ENCODE results near the gene LEP.

DNA sequence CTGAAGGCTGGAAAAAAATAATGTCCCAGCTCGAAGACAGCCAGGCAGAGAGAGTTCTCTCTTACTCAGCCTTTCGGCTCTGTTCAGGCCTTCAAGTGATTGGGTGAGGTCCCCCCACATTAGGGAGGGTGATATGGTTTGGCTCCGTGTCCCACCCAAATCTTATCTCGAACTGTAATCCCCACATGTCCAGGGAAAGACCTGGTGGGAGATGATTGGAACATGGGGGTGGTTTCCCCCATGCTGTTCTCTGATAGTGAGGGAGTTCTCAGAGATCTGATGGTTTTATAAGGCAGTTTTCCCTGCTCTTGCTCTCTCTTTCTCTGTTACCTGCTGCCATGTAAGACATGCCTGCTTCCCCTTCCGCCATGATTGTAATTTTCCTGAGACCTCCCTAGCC, 36.6 kb upstream of the LEP start:
- TF ChIP-seq POLR2AphosphoS5 (IDR thresholded peaks at IDR 0.05), result no peak
- TF ChIP-seq, protein P1, sequence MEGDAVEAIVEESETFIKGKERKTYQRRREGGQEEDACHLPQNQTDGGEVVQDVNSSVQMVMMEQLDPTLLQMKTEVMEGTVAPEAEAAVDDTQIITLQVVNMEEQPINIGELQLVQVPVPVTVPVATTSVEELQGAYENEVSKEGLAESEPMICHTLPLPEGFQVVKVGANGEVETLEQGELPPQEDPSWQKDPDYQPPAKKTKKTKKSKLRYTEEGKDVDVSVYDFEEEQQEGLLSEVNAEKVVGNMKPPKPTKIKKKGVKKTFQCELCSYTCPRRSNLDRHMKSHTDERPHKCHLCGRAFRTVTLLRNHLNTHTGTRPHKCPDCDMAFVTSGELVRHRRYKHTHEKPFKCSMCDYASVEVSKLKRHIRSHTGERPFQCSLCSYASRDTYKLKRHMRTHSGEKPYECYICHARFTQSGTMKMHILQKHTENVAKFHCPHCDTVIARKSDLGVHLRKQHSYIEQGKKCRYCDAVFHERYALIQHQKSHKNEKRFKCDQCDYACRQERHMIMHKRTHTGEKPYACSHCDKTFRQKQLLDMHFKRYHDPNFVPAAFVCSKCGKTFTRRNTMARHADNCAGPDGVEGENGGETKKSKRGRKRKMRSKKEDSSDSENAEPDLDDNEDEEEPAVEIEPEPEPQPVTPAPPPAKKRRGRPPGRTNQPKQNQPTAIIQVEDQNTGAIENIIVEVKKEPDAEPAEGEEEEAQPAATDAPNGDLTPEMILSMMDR (IDR thresholded peaks at IDR 0.05), result no peak
